Tibial nerve (tissue), 4 donors: ENCODE measurements around the gene GNAQ.

Source experiments
- CTCF ChIP-seq, 5 experiments: fragments of 200-600 bp in 3 of 5; fragments of 450-650 bp in 2 of 5; sonication (generic) in 3 of 5; IDR thresholded peaks; one replicate each; pipeline ENCODE4 v1.5.1; 2016 to 2019; ENCODE audit warnings: antibody characterized with exemption in 5 of 5, mild to moderate bottlenecking in 3 of 5, moderate library complexity in 2 of 5
- EP300 ChIP-seq, 2 donors: sonication (generic); formaldehyde crosslinking; IDR thresholded peaks; one replicate each; pipeline ENCODE4 v1.6.1; 2017; ENCODE audit warnings: antibody characterized with exemption in 2 of 2, mild to moderate bottlenecking in 1 of 2
- POLR2A ChIP-seq, 2 donors: fragments of 450-650 bp; IDR thresholded peaks; one replicate each; pipeline ENCODE4 v1.6.1; 2017; ENCODE audit warnings: antibody characterized with exemption in 2 of 2, mild to moderate bottlenecking in 2 of 2, moderate library complexity in 2 of 2

- TF ChIP-seq CTCF (IDR thresholded peaks at IDR 0.05) (no peak), POLR2A (IDR thresholded peaks at IDR 0.05) (no peak), EP300 (IDR thresholded peaks at IDR 0.05) (no peak)
Measured at GRCh38 chr9:77802515-77803293, 228.9 kb downstream of the GNAQ start.
